ENCODE data around the gene THOC1. TPM values are rescaled to one million over a fixed set of nuclear protein-coding genes. Genes with fewer than 3 reads are reported as not detected.

THOC1 gene
- polyA plus RNA-seq, 3 donors: 7.8 to 18.3 (median 8.9) TPM

DNA sequence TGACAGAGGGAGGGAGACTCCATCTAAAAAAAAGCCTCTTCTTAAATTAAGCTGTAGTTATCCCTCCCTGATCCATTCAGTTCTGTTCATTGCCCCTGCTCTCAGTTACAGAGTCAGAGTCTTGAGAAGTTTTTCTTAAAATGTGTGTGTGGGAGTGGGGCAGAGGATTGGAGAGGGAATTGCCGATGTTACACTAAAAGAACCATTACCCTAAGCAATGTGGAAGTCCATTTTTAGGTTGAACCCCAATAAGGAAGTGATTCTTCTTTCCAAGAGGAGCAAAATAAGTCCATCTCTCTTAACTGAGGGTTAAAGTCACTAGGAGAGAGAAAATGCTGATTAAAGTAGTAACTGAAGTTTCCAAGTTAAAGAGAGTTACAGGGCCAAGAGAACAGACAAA is 21.2 kb upstream of the THOC1 start:
- intact Hi-C loops (cut with micrococcal nuclease): loop anchor here (5.0 to 10.0 kb wide), 2 partner anchors 326 to 328 kb away; no protein-coding TSS in a partner anchor

DNA sequence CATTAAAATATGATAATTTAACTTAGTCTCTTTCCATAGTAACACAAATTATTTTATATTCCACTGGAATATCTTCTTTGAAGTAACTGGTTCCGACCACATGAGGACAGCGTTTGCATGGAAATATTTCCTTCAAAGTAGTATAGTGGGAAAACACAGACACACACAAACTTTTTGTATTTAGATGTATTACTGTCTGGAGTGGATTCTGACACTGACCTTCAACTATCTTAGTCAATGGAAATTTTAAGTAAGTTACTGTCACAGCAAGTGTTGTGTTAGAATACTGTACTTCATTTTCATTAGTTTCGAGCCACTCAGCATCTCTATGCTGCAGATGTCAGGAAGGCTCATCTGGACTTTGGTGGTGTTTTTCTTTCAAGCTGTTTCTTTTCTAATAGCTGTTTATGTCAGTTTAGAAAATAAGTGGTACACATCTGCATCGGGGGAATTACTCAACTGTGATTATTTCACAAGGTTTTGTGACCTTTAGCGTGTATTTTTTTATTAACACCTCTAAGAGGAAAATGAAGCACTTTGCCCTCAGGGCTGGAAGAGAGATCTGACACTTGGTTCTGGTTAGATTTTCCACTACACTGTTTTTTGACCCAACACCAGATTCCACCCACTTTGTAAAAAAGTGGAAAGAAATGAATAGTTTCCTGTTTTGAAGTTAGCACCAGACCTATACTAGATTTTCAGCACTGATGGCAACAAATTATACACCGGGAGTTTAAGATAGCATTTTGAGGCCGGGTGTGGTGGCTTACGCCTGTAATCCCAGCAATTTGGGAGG is 18.9 kb upstream of the THOC1 start:
- TF ChIP-seq, protein P1, sequence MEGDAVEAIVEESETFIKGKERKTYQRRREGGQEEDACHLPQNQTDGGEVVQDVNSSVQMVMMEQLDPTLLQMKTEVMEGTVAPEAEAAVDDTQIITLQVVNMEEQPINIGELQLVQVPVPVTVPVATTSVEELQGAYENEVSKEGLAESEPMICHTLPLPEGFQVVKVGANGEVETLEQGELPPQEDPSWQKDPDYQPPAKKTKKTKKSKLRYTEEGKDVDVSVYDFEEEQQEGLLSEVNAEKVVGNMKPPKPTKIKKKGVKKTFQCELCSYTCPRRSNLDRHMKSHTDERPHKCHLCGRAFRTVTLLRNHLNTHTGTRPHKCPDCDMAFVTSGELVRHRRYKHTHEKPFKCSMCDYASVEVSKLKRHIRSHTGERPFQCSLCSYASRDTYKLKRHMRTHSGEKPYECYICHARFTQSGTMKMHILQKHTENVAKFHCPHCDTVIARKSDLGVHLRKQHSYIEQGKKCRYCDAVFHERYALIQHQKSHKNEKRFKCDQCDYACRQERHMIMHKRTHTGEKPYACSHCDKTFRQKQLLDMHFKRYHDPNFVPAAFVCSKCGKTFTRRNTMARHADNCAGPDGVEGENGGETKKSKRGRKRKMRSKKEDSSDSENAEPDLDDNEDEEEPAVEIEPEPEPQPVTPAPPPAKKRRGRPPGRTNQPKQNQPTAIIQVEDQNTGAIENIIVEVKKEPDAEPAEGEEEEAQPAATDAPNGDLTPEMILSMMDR (IDR thresholded peaks at IDR 0.05): peak; percentile 59
- no peak overlapping the region for H3K27ac ChIP-seq (ENCODE audit: low read depth in 1 of 2, low read length in 2 of 2)
- peaks cover 0 to 6% (median 2%) of the 10 kb centered on the region in 3 donors for H3K27me3 Mint-ChIP-seq (ENCODE audit: low read depth in 3 of 3)

More for the DNA sequence above, 21.2 kb upstream of the THOC1 start:
- Mint-ChIP-seq H3K9me3 (peaks cover 0 to 5% (median 0%) of the 10 kb centered on the region in 7 donors), H3K27me3 (ENCODE audit: low read depth in 3 of 3) (peaks cover 0 to 4% (median 1%) of the 10 kb centered on the region in 3 donors), H3K4me1 (peaks cover 11% of the 10 kb centered on the region), H3K27ac (peak overlapping the region in 1 of 7 donors; percentile 18), H3K36me3 (no peaks in the 10 kb centered on the region), H3K4me3 (no peak overlapping the region)
- Histone ChIP-seq H3K9ac (ENCODE audit: insufficient read depth, low read length, poor library complexity, severe bottlenecking) (no peak overlapping the region), H3K4me2 (replicated peaks; ENCODE audit: extremely low read depth, low read length, poor library complexity, severe bottlenecking) (no peak overlapping the region), H3K27ac (ENCODE audit: low read depth in 1 of 2, low read length in 2 of 2) (no peak overlapping the region), H3K79me2 (ENCODE audit: insufficient read depth, low read length) (no peaks in the 10 kb centered on the region), H3K36me3 (replicated peaks in 1 of 2; ENCODE audit: control insufficient read depth in 1 of 2, insufficient read depth in 2 of 2, low read length in 2 of 2) (no peaks in the 10 kb centered on the region), H2AFZ (ENCODE audit: insufficient read depth, low read depth, low read length, poor library complexity, severe bottlenecking) (no peak overlapping the region), H4K20me1 (ENCODE audit: insufficient read depth, low read length) (no peaks in the 10 kb centered on the region), H3K9me3 (replicated peaks in 1 of 2; ENCODE audit: control insufficient read depth in 1 of 2, insufficient read depth in 1 of 2, low read length in 2 of 2) (no peaks in the 10 kb centered on the region), H3K27me3 (ENCODE audit: control insufficient read depth in 2 of 2, insufficient read depth in 2 of 2, low read length in 2 of 2) (no peaks in the 10 kb centered on the region), H3K4me1 (ENCODE audit: control insufficient read depth in 1 of 2, insufficient read depth in 2 of 2, low read length in 2 of 2) (peaks cover 8 to 9% of the 10 kb centered on the region in 2 donors), H3K4me3 (replicated peaks in 1 of 3; ENCODE audit: low read depth in 2 of 3, low read length in 3 of 3) (no peak overlapping the region)
- no CpG with 5 or more reads among the region's 1 CpG for WGBS (ENCODE audit: insufficient coverage)
- peak in 2 of 3 donors; percentile 7 to 40 for DNase-seq
- TF ChIP-seq, protein P1 (IDR thresholded peaks at IDR 0.05): no peak

More for the DNA sequence above, 18.9 kb upstream of the THOC1 start:
- DNase-seq: peak; percentile 12 to 38 (median 36)
- Histone ChIP-seq H2AFZ (ENCODE audit: insufficient read depth, low read depth, low read length, poor library complexity, severe bottlenecking) (no peak overlapping the region), H3K9me3 (replicated peaks in 1 of 2; ENCODE audit: control insufficient read depth in 1 of 2, insufficient read depth in 1 of 2, low read length in 2 of 2) (no peaks in the 10 kb centered on the region), H3K9ac (ENCODE audit: insufficient read depth, low read length, poor library complexity, severe bottlenecking) (no peak overlapping the region), H3K4me3 (replicated peaks in 1 of 3; ENCODE audit: low read depth in 2 of 3, low read length in 3 of 3) (no peak overlapping the region), H3K4me1 (ENCODE audit: control insufficient read depth in 1 of 2, insufficient read depth in 2 of 2, low read length in 2 of 2) (peaks cover 8 to 9% of the 10 kb centered on the region in 2 donors), H3K36me3 (replicated peaks in 1 of 2; ENCODE audit: control insufficient read depth in 1 of 2, insufficient read depth in 2 of 2, low read length in 2 of 2) (no peaks in the 10 kb centered on the region), H4K20me1 (ENCODE audit: insufficient read depth, low read length) (no peaks in the 10 kb centered on the region), H3K79me2 (ENCODE audit: insufficient read depth, low read length) (no peaks in the 10 kb centered on the region), H3K4me2 (replicated peaks; ENCODE audit: extremely low read depth, low read length, poor library complexity, severe bottlenecking) (no peak overlapping the region), H3K27me3 (ENCODE audit: control insufficient read depth in 2 of 2, insufficient read depth in 2 of 2, low read length in 2 of 2) (no peaks in the 10 kb centered on the region)
- Mint-ChIP-seq H3K4me1 (peaks cover 11% of the 10 kb centered on the region), H3K4me3 (no peak overlapping the region), H3K36me3 (no peaks in the 10 kb centered on the region), H3K27ac (no peak overlapping the region), H3K9me3 (peaks cover 0 to 5% (median 0%) of the 10 kb centered on the region in 7 donors)
- intact Hi-C loops (cut with micrococcal nuclease): loop anchor here (5.0 to 10.0 kb wide), 2 partner anchors 328 to 331 kb away; no protein-coding TSS in a partner anchor
- 92% methylated on average over 2 of the region's 8 CpGs for WGBS (ENCODE audit: insufficient coverage)
